HG02678 (cell line): ENCODE results near the gene CCDC159.
A peak's percentile ranks its signal among the peaks of the same experiment; 100 is the strongest.
"Not testable (repeated sequence)": the region's sequence is repeated elsewhere in the genome, so short reads cannot be mapped to it uniquely, and the experiment has no call there.

Experiments
- ATAC-seq: cut with Tn5 transposase; IDR thresholded peaks from one replicate; pipeline ENCODE4 v1.9.1; 2021; ENCODE audit warnings: mild to moderate bottlenecking, moderate library complexity; ENCODE audit not compliant: unreplicated experiment

The CCDC159 gene, protein sequence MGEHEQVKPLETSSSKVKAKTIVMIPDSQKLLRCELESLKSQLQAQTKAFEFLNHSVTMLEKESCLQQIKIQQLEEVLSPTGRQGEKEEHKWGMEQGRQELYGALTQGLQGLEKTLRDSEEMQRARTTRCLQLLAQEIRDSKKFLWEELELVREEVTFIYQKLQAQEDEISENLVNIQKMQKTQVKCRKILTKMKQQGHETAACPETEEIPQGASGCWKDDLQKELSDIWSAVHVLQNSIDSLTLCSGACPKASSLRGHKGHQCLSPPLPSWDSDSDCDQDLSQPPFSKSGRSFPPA

DNA sequence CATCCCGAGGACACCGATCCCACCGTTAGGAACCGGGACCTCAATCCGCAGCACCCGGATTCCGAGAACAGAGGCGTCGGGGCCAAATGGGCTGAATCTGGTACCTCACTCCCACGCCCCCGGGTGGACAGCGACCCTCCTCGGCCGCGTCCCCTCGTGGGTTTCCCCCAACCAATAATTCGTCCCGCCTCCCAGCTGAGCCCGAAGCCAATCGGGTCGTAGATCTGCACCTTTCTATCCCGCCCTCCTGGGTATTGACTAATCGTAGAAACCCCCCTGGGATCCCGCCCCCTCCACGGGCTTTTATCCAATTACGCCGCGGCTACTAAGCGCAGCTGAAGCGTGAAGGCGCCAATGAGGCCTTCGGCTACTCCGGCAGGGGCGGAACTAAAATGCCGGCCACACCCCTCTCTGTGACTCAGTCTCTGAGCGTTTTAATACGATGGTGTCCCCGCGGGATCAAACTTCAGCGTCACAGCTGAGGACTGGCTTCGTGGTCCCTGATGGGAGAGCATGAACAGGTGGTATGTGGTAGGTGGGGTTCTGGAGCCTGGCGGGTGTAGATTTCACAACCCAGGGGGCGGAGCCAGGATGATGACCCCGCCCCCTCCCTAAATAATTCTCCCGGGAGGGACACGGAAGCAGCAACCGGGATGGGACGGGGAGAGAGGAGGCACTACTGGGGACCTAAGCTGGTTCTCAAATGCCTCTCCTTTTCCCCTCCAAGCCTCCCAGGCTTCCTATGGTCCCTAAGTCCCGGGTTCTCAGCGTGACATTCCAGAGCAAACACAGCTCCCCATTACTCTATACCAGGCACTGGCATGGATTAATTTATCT is at the start of gene CCDC159, which contains the start of gene TMEM205:
TSS of gene CCDC159 (plus strand) at position 416 of the 837 bp plus-strand sequence. CDS start at position 504, 88 bp downstream.
TSS of gene TMEM205 (minus strand) at position 165 of the 837 bp plus-strand sequence. CDS start 649 bp downstream, outside the sequence.
- peak; percentile 92 for ATAC-seq

DNA sequence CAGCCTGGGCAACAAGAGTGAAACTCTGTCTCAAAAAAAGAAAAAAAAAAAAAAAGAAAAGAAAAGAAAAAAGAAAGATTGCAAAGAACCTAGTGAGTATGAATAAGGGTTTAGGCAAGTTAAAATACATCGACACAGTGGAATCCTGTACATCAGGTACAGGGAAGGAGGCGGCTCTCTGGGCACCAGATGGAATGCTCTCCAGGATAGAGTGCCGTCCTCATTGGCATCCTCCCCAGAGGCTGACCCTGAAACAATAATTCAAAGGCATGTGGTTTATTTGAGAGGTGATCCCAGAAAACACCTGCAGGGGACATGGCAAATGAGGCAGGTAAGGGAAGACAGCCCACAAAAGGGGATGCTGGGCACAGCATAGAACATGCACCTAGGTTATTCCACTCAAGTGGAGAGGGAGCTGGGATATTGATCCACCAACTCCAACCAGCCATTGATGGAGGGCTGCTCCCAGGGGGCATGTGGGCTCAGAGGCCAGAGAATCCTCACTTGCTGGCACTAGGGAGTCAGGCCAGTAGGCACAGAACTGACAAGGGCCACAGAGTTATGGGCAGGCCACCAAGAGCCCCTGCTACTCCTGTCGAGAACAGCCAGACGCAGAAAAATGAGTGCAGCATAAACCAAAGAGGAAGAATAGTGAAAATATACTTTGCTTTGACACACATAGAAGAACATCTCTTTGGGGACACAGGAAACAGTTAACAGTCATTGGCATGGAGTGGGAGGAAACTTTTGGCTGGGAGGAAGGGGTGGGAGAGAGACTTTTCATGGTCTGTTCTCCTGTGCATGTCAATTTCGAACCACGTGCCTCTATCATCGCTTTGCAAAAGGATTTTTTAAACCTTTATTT is 46.1 kb upstream of the CCDC159 start:
- no peak for ATAC-seq

DNA sequence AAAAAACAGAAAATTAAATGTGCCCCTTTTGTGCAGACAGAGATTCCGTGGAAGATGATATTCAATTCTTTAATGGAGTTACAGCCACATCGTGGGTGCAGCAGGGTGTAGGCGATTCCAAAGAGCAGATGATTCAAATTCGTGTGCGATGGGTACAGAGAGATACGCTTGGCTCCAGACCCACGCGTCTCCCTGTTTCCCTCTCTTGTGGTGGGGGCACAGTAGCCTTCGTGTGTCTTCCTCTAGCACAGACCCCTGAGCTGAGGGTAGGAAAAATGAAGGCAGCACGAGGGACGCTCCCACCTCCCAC is 45.6 kb upstream of the CCDC159 start:
- no peak for ATAC-seq

DNA sequence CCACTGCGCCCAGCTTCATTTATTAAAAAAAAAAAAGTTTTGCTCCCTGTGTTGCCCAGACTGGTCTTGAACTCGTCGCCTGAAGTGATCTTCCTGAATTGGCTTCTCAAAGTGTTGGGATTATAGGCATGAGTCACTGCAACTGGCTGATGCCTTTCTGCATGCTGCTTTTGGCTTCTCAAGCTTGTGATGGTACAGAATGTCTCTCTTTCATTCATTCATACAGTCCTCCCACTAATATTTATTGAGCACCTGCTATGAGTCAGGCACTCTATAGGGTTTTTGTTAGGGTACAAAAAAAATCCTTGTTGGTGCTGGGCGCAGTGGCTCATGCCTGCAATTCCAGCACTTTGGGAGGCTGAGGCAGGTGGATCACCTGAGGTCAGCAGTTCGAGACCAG is 41.4 kb upstream of the CCDC159 start:
- no peak for ATAC-seq

DNA sequence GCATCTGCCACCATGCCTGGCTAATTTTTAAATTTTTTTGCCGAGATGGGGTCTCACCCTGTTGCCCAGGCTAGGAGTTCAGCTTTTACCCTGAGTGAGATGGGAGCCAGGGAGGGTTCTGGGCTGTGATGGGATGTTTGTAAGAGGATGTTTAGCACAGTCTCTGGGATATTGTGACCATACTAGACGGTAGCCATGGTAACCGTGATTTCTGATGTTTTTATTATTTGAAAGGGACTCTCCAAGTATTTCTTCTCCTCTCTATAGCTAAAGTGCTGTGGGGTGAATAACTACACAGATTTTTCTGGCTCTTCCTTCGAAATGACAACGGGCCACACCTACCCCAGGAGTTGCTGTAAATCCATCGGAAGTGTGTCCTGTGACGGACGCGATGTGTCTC is 40.0 kb upstream of the CCDC159 start:
- no peak for ATAC-seq

DNA sequence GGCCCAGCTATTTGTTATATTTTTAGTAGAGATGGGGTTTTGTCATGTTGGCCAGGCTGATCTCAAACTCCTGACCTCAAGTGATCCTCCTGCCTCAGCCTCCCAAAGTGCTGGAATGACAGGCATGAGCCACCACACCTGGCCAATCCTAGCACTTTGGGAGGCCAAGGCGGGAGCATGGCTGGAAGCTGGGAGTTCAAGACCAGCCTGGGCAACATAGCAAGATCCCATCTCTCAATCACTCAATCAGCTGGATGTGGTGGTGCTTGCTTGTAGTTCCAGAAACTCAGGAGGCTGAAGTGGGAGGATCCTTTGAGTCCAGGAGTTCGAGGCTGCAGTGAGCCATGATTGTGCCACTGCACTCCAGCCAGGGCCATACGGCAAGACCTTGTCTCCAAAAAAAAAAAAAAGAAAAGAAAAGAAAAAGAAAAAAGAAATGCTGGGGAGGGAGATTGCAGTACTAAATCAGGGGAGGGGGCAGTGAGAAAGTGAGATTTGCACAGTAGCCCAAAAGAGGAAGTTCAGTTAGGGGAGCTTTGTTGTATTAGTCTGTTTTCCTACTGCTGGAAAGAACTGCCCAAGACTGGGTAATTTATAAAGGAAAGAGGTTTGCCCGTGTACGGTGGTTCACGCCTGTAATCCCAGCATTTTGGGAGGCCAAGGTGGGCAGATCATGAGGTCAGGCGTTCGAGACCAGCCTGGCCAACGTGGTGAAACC is 25.9 kb upstream of the CCDC159 start:
- not testable (repeated sequence) for ATAC-seq

DNA sequence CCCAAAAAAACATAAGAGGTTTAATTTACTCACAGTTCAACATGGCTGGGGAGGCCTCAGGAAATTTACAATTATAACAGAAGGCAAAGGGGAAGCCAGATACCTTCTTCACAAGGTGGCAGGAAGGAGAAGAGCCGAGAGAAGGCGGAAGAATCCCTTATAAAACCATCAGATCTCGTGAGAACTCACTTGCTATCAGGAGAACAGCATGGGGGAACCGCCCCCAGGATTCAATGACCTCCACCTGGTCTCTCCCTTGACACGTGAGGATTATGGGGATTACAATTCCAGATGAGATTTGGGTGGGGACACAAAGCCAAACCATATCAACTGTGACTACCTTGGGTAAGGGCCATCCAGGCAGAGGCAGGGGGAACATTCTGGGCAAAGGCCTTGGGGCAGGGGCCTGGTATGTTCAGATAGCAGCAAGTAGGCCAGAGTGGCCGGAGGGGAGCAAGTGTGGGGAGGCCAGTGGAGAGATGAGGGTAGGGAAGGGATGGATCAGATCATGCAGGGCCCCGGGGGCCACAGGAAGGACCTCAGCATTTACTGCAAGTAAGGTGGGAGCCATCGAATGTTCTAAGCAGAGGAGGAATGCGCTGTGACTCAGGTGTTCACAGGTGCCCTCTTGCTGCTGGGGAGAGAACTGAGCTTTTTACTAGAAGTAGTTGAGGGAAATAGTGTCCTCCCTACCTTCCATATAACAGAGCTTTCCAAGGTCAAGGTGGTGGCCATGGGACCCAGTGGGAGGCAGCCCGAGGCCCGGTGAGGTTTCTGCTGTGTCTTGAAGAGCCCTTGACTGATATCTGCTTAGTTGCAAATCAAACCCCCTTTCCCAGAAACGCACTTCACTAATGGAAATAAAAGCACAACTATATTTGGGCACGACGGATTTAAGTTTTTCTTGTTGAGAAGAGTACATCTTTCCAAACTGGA is 24.9 kb upstream of the CCDC159 start:
- ATAC-seq: no peak

DNA sequence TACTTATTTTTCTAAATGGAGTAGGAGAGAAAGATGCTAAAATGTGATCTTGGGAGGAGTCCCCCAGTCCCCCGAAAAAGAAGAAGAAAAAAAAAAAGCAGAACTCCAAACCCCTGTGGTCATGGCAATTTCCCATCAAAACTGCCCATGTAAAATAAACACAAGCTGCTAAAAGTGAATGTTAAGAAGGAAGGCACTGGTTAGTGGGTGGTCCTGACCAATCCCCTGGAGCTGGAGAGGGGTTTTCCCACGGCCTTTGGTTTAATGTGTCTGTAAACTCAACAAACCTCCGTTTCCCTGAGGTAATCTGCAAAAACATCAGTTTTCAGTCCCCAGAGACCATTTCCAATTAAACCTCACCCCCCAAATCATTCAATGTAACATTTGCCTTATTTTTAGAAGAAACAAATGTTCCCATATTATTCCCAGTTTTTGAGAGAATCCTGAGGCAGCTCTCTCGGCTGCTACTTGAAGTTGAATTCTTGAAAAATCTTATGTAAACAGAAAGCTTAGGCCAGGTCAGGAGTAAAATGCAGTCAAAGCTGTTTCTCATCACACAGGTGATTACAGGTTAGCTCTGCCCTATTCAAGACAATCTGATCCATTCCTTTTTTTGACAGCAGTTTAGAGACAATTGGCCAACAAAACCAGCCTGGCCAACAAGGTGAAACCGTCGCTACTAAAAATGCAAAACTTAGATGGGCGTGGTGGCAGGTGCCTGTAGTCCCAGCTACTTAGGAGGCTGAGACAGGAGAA is 23.9 kb upstream of the CCDC159 start:
- no peak for ATAC-seq

DNA sequence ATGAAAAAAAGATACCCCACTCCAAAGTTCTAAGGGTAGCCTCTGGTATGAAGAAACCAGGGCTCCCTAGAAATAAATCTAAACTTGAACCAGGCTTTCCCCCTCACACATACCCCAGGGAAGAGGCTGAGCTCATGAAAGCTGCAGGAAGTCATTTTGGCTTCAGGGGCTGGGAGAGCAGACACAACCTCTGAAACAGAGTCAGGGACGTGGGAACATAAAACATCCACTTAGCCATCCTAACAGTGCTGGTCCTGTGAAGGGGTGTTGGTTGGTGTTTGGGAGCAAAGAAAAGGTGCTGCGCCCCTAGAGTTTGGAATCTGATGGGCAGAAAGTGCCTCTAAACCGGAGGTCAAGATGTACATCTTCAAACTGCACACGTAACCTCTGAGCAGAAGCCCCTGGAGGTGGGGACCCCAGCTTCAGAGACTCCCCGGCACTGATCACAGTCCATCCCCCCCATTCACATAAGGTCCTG is 22.7 kb upstream of the CCDC159 start:
- no peak for ATAC-seq

DNA sequence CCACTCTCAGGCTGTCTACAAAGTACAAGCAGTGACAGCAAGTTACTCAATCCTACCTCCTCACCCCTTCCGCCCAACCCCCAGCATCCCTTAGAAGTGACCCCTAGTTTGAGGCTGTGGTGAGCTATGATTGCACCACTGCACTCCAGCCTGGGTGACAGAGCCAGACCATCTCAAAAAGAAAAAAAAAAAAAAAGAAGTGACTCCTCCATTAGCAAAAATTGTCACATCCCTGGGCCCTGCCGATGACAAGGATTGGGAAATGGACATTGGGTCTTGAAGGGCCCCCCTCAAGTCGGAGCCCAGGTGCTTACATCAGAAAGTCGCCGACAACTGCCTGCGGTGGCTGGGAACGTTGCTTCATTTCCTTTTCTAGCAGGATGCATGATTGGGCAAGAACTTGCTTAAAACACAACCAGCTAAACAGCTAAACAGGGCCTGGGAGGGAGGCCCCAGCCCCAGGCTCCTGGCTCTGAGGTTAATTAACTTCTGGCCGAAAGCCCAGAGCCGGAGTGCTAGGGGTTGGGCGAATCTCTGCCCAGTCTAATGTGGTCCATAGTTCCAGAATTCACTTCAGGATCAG is 22.1 kb upstream of the CCDC159 start:
- peak; percentile 66 for ATAC-seq

DNA sequence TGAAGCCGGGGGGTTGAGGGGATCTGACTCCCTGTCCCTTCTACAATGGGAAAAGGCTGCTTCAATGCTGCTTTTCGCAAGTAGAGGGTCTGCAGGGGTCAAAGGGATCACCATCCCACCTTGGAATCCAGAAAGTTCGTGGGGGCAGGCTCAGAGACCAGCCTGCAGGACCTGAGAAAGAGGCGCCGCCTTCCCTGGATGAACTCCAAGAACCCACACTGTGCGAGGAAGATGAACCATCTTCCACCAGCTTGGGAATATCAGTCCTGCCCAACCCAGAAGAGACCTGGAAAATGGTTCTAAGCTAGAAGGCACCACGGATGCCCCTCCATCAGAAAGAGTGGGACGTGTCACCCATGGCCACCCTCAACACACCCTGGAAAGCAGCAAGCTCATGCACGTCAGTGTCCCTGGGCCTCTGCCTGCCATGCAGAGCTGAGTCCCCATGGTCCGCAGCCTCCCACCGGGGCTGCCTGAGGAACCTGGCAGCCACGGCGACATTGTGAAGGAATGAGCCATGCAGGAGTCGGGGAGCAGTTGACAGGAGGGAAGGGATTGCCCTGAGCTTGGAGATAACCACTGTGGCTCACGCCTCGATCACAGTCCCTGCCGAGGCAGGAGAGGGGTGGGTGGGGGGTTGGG is 21.4 kb upstream of the CCDC159 start:
- ATAC-seq: no peak

DNA sequence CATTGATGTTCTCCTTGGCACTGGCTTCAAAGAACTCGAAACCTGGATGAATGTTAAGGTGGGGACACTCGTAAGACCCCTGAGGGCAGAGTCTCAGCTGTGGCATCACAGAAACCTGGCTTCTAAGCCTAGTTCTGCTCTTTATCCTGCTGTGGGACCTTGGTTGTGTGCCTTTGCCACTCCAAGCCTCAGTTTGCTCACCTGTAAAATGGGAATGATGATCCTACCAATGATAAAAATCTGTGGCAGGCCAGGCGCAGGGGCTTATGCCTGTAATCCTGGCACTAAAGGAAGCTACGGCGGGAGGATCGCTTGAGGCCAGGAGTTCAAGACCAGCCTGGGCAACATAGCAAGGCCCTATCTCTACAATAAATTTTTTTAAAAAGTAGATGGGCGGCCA is 20.8 kb upstream of the CCDC159 start:
- no peak for ATAC-seq

DNA sequence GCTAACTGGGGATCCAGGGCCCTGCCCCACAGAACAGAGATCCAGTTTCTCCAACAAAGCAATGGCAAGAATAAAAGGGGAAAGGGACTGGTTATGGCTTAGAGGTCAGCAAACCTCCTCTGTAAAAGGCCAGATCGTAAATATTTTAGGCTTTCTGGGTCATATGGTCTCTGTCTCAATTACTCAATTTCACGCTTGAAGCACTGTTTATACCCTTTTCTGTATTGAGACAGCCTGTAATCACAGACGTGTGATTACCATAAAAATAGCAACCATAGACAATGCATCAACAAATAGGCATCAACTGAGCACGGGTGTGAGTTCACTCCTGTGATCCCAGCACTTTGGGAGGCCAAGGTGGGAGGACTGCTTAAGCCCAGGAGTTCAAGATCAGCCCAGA is 16.2 kb upstream of the CCDC159 start:
- no peak for ATAC-seq

DNA sequence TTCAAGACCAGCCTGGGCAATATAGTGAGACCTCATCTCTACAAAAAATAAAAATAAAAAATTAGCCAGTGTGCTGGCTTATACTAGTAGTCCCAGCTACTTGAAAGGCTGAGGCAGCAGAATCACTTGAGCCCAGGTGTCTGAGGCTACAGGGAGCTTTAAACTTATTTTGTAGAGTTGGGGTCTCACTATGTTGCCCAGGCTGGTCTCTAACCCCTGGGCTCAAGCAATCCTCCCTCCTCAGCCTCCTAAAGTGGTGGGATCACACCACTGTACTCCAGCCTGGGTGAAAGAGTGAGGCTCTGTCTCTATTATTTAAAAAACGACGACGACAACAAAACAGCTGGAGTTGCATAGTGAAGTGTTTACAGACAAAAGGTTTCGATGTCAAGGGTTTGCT is 14.8 kb upstream of the CCDC159 start:
- no peak for ATAC-seq

DNA sequence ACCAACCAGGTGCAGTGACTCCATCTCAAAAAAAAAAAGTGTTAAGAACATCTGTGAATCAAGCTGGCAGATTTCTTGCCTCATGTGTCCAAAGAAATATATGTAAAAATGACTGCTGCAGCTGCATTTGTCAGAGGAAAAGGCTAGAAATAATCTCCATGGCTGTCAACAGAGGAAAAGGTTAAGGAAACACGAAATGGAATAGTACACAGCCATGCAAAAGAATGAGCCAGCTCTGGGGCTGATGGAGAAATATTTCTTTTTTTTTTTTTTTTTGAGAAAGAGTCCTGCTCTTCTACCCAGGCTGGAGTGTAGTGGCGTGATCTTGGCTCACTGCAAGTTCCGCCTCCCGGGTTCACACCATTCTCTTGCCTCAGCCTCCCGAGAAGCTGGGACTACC is 13.5 kb upstream of the CCDC159 start:
- ATAC-seq: no peak

DNA sequence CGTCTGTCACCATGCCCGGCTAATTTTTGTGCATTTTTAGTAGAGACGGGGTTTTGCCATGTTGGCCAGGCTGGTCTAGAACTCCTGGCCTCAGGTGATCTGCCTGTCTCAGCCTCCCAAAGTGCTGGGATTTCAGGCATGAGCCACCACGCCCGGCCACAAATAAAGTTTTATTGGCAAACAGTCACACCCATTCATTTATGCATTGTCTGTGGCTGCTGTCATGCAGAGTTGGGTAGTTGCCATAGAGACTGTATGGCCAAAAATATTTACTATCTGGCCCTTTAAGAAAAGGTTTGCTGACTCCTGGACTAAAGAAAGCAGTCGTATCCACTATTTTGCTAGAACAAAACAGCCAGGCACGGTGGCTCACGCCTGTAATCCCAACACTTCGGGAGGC is 12.5 kb upstream of the CCDC159 start:
- ATAC-seq: not testable (repeated sequence)

DNA sequence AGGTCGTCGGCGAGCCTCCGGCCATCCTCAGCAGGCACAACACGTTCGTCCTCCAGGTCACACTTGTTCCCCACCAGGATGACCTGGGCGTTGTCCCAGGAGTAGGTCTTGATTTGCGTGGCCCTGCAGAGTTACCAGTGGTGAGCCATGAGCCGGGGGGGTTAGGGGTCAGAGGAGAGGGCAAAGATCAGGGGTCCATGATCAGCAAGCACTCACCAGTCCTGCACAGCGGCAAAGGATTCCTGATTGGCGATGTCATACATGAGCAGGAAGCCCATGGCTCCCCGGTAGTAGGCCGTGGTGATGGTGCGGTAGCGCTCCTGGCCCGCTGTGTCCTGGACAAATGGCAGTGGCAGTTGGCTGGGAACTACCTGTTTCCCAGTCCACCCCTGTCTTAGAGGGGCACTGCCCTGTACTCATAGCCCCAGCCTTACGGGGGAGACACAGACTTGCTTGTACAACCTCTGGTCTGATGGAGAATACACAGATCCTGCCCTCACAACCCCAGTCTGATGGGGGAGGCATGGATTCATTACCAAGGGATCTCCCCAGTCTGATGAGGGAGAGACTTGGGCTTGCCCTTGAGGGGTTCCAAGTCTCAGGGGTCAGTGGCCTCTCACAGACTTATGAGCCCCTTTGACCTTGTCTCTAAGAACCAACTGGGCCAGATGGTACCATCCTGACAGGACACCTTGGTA is 10.7 kb upstream of the CCDC159 start:
- no peak for ATAC-seq
